Retina (tissue), 1 donor: ENCODE measurements around the gene DUSP10.

Source experiments
- DNase-seq: peaks from one replicate; pipeline ENCODE4 v3.0.0-alpha.2; 2016

The DUSP10 gene

GRCh38 chr1:221741703-221742554 lies at the start of gene DUSP10:
Gene DUSP10, minus strand, starts transcription at chr1:221742089. Its CDS starts 2,345 bp downstream, at chr1:221739744.
- DNase-seq = peak; percentile 97

- peak; percentile 50 for DNase-seq
Observed at GRCh38 chr1:221788466-221788865, 46.6 kb upstream of the DUSP10 start.

- DNase-seq = no peak
Observed at GRCh38 chr1:221786647-221787046, 44.8 kb upstream of the DUSP10 start.

GRCh38 chr1:221783936-221784335 lies 42.0 kb upstream of the DUSP10 start:
- no peak for DNase-seq

GRCh38 chr1:221783437-221783836 lies 41.5 kb upstream of the DUSP10 start:
- DNase-seq = no peak

- peak; percentile 34 for DNase-seq
Observed at GRCh38 chr1:221782970-221783369, 41.1 kb upstream of the DUSP10 start.

GRCh38 chr1:221782477-221782876 lies 40.6 kb upstream of the DUSP10 start:
- peak; percentile 38 for DNase-seq

GRCh38 chr1:221781102-221781755 lies 39.3 kb upstream of the DUSP10 start:
- DNase-seq = no peak

- no peak for DNase-seq
Observed at GRCh38 chr1:221780175-221780574, 38.3 kb upstream of the DUSP10 start.

- DNase-seq = no peak
Observed at GRCh38 chr1:221779771-221780170, 37.9 kb upstream of the DUSP10 start.

GRCh38 chr1:221778535-221779142 lies 36.8 kb upstream of the DUSP10 start:
- DNase-seq = no peak

- DNase-seq = no peak
Observed at GRCh38 chr1:221778125-221778524, 36.2 kb upstream of the DUSP10 start.

GRCh38 chr1:221777431-221778072 lies 35.7 kb upstream of the DUSP10 start:
- no peak for DNase-seq

- no peak for DNase-seq
Observed at GRCh38 chr1:221776495-221777301, 34.8 kb upstream of the DUSP10 start.

- no peak for DNase-seq
Observed at GRCh38 chr1:221775206-221775605, 33.3 kb upstream of the DUSP10 start.

GRCh38 chr1:221774054-221774842 lies 32.4 kb upstream of the DUSP10 start:
- no peak for DNase-seq

GRCh38 chr1:221773383-221773782 lies 31.5 kb upstream of the DUSP10 start:
- DNase-seq = no peak

GRCh38 chr1:221772117-221772516 lies 30.2 kb upstream of the DUSP10 start:
- no peak for DNase-seq

- DNase-seq = no peak
Observed at GRCh38 chr1:221768444-221769066, 26.7 kb upstream of the DUSP10 start.

- no peak for DNase-seq
Observed at GRCh38 chr1:221766210-221766609, 24.3 kb upstream of the DUSP10 start.

GRCh38 chr1:221765527-221765926 lies 23.6 kb upstream of the DUSP10 start:
- no peak for DNase-seq
